HG03565 (cell line): ENCODE results near the gene C15orf39.
"Not testable (repeated sequence)": the region's sequence is repeated elsewhere in the genome, so short reads cannot be mapped to it uniquely, and the experiment has no call there.

ENCODE experiments used
- ATAC-seq: cut with Tn5 transposase; IDR thresholded peaks from one replicate; pipeline ENCODE4 v1.9.1; 2021; ENCODE audit warnings: mild to moderate bottlenecking, moderate library complexity; ENCODE audit not compliant: unreplicated experiment

The C15orf39 gene

GRCh38 chr15:75229191-75230015 is 27.7 kb downstream of the C15orf39 start:
- no peak for ATAC-seq

- ATAC-seq = no peak
Measured at GRCh38 chr15:75230016-75230343, 28.3 kb downstream of the C15orf39 start.

- ATAC-seq = no peak
Measured at GRCh38 chr15:75230551-75231371, 29.1 kb downstream of the C15orf39 start.

- ATAC-seq = no peak
Measured at GRCh38 chr15:75231836-75232235, 30.2 kb downstream of the C15orf39 start.

GRCh38 chr15:75232252-75232813 is 30.7 kb downstream of the C15orf39 start:
- ATAC-seq = no peak

DNA sequence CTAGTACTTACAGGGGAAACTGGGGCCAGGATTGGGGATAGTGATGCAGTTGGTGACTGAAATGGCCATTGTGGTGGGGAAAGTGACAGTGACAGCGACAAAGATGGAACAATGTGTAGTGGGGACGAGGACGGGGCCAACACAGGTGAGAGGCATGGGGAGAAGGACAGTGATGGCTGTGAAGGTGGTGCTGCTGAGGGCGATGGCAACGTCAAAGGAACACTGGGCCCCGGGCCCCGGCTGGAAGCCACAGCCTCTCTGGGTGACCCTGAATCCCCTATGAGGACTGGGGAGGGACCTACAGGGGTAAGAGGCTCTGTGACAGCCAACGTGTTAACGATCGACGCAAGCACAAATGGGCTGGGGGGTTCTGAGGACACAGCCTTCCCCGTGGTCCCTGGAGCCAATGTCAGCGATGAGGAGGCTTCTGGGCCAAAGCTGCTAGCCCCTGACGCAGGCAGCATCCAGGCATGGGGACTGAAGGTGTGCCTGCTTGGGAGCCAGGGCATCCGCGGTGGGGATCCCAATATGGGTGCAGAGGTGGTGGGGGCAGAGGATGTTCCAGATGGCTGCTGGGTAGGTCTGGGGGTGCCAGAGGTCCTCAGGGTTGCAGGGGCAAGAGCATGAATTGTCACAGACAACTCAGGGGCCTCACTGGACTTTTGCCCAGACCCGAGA is 31.3 kb downstream of the C15orf39 start:
- no peak for ATAC-seq

DNA sequence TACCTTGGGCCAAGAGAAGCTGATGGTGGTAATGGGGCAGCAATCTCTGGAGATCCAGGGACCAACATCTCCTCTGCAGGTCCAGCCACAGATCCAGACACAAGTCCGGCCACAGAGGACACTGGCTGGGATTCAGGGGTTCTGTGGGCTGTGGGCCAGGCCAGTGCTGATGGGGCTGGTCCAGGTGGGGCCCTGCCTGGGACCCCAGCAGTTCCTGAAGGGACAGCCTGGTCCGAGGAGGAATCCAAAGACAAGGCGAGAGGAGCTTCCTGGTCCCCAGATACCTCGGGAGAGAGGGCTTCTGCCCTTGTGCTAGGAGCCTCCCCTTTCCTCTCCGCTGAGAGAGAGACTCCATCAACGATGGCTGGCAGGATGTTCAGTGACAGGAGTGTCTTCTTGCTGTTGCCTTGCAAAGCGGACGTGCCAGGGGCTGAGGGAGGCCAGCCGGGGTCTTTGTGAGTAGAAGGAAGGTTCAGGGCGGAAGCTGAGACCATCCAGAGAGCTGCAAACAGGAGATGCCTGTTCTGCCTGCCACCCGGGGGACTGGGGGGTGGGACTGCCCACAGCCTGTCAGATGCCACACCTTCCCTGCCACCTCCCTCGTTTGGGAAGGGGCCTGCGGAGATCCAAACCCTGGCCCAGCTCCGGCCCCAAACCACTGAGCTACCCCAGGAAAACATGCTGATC is 32.0 kb downstream of the C15orf39 start:
- ATAC-seq = no peak

DNA sequence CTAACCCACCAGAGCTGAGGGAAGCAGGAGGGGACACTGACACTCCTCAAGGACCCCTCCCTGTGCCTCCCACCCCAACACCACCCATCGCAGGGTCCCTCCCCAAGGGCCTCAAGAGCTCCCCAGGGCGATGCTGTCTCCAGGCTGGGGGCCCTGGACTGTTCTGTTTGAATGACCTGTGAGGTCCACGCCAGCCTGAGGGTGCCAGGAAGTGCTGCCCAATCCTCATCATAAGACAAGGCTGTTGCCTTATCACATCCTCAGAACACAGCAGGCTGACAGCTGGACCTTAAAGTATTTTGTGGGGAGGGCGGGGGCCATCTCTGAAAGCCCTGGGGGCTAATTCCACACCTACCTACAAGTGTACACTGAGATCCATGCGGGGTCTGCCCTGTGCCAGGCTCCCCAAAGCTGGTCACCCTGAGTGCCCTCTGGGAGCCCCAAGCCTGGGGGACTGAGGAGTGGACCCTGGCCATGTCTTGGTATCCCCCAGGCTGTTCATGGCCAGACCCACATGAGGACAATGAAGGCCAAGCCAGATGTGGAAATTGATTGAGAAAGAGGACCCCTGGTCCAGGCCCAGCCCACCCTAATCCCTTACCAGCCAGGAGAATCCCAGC is 32.6 kb downstream of the C15orf39 start:
- no peak for ATAC-seq

- no peak for ATAC-seq
Measured at GRCh38 chr15:75235051-75235673, 33.5 kb downstream of the C15orf39 start.

DNA sequence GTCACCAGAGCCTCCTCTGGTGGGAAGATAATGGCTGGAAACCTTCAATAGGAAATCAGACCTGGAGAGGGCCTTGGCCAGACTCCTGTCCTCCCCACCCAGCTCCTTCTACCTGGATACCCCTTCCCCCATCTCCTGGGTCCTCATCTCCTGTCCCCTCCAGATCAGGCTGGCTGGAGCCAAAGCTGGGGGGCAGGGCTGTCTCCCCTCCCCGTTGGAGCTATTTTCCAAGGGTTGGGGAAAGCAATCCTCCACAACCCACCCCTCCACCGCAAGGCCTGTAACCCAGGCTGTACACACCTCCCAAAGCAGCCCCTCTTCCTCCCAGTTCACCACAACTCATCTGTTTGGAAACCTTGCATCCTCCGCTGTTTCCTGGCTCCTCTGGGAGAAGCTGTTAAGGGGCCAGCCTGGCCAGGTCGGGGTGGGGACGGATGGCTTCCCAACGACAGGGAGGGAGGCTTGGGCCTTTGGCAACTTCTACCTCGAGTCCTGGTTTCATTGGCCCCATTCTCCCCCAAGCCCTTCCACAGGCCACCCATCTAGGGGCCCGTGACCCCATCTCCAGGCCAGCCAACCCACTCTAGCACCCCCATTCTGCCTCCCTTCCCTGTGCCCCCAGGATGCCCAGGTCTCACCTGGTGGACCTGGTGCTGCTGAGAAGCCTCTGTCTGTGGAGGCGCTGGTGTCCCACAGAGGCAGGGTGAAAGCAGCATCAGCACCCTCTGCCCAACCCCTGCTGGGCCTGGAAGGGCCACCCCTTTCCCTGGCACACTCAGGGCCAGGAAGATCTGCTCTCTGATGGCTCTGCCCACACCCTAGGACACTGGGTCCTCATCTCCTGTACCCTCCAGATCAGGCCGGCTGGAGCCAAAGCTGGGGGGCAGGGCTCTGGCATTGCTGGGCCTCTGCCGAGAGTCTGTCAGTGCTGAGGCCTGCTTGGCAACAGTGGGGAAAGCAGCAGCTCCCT is 34.4 kb downstream of the C15orf39 start:
- ATAC-seq = no peak

DNA sequence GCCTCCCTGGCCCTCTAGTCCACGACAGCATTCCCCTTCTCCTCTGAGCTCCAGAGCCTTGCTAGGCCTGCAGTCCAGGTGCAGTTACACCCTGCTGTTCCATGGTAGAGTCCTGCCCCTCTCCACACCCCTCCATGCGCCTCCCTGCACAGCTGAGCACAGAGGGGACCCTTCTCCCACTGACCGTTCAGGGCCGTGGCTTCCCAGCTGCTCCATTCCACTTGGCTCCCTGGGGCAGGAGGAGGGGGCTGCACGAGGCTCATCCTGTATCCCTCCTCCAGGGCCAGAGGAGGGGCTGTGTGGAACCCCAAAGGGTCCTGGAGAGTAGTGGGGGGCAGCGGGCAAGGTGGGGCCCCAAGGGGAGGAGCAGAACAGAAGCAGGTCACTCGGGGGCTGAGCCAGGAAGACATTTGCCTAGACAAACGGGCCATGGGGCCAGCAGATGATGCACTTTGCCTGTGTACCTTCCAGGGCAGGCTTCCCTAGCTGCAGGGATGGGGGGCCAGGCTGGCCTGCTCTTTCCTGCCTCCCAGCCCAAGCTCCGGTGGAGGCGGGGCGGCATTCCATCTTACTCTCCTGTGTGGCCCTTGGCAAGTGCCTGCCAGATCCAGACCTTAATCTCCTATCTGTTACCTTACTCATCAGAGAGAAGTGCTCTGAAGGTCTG is 35.8 kb downstream of the C15orf39 start:
- no peak for ATAC-seq

- ATAC-seq = no peak
Measured at GRCh38 chr15:75238150-75238549, 36.5 kb downstream of the C15orf39 start.

- not testable (repeated sequence) for ATAC-seq
Measured at GRCh38 chr15:75245741-75246140, 44.1 kb downstream of the C15orf39 start.

- ATAC-seq = not testable (repeated sequence)
Measured at GRCh38 chr15:75248991-75249390, 47.3 kb downstream of the C15orf39 start.

DNA sequence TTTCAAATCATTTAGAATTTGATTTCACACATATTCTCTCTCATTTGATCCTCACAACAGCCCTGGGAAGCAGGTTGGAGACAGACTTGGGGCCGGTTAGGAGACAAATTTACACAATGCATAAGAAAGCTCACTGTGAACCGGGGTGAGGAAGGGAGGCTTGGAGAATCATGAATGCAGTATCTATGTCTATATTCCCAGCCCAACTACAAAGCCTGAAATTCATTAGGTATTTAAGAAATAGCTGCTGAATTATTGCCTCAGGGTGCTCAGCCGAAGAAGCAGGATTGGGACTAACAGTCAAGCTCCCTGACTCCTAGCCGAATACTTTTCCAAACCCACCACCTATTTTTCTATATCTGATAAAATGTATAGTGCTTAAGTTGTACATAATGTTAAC is 48.0 kb downstream of the C15orf39 start:
- ATAC-seq = no peak

GRCh38 chr15:75251343-75251742 is 49.7 kb downstream of the C15orf39 start:
- not testable (repeated sequence) for ATAC-seq

DNA sequence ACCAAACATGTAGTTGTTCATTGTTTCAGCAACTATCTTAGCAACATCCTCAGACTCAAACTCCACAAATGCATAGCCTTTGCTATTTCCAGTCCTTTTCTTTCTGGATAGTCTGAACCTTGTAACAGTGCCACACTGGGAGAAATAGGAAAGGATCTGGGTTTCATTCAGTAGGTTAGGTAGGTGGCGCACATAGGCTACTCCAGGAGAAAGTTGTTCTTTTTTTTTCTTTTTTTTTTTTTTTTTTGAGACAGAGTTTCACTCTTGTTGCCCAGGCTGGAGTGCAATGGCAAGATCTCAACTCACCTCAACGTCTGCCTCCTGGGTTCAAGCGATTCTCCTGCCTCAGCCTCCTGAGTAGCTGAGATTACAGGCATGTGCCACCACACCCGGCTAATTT is 50.6 kb downstream of the C15orf39 start:
- not testable (repeated sequence) for ATAC-seq

DNA sequence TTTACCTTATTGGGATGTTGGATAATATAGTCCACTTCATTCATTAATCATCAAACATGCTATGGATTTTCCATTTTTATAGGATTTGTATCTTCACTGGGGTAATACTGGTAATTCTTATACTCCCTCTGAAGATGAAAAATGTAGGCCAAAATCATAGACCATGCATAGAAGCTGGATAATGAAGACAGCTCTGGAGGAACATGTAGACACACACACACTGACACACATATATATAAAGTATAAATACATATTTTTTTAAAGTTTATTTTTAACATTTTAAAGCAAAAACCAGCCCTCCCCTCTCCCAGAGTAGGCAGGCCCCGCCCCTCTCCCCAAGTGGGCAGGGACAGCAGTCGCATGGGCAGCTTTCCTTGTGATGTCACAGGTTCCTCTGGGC is 56.4 kb downstream of the C15orf39 start, which contains the start of gene GOLGA6C:
Gene GOLGA6C (plus strand): TSS at position 301 of the 400 bp plus-strand sequence. CDS start 265 bp downstream, outside the sequence.
- ATAC-seq = not testable (repeated sequence)
